ENCODE data around the gene GPN2.
"Not testable (repeated sequence)": the region's sequence is repeated elsewhere in the genome, so short reads cannot be mapped to it uniquely, and the experiment has no call there.

GRCh38 chr1:26847826-26848225 is 42.3 kb downstream of the GPN2 start:
- TF ChIP-seq, protein P1, sequence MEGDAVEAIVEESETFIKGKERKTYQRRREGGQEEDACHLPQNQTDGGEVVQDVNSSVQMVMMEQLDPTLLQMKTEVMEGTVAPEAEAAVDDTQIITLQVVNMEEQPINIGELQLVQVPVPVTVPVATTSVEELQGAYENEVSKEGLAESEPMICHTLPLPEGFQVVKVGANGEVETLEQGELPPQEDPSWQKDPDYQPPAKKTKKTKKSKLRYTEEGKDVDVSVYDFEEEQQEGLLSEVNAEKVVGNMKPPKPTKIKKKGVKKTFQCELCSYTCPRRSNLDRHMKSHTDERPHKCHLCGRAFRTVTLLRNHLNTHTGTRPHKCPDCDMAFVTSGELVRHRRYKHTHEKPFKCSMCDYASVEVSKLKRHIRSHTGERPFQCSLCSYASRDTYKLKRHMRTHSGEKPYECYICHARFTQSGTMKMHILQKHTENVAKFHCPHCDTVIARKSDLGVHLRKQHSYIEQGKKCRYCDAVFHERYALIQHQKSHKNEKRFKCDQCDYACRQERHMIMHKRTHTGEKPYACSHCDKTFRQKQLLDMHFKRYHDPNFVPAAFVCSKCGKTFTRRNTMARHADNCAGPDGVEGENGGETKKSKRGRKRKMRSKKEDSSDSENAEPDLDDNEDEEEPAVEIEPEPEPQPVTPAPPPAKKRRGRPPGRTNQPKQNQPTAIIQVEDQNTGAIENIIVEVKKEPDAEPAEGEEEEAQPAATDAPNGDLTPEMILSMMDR (conservative IDR thresholded peaks at IDR 0.05; ENCODE audit: low read length) = not testable (repeated sequence)
- TF ChIP-seq EZH2phosphoT487 (IDR thresholded peaks at IDR 0.05; ENCODE audit: borderline replicate concordance, low read depth, low read length) = not testable (repeated sequence)
